Testis (tissue), 3 donors: ENCODE measurements around the gene OPA1. TPM values are rescaled to one million over a fixed set of nuclear protein-coding genes. Genes with fewer than 3 reads are reported as not detected.
A peak's percentile ranks its signal among the peaks of the same experiment; 100 is the strongest.

Experiments
- DNase-seq: peaks from one replicate; pipeline ENCODE4 v3.0.0-alpha.2; 2019
- H3K27ac ChIP-seq, 2 donors: fragments of 200-600 bp; sonication (generic); one replicate each; pipeline ENCODE4 v1.5.1; 2019
- H3K27me3 ChIP-seq: fragments of 200-600 bp; sonication (generic); one replicate; pipeline ENCODE4 v1.5.1; 2019
- H3K36me3 ChIP-seq: fragments of 200-600 bp; sonication (generic); one replicate; pipeline ENCODE4 v1.5.1; 2017; ENCODE audit warnings: low read depth; ENCODE audit errors: missing control alignments
- H3K4me1 ChIP-seq: fragments of 200-600 bp; sonication (generic); one replicate; pipeline ENCODE4 v1.5.1; 2019
- H3K4me3 ChIP-seq, 2 donors: fragments of 200-600 bp; sonication (generic); one replicate each; pipeline ENCODE4 v1.5.1; 2017 to 2019
- H3K9me3 ChIP-seq: fragments of 200-600 bp; sonication (generic); one replicate; pipeline ENCODE4 v1.5.1; 2017
- CTCF ChIP-seq, 3 experiments: fragments of 450-650 bp in 2 of 3; fragments of 200-600 bp in 1 of 3; sonication (generic) in 1 of 3; IDR thresholded peaks; one replicate each; pipeline ENCODE4 v1.5.1; 2016 to 2019; ENCODE audit warnings: antibody characterized with exemption in 3 of 3, mild to moderate bottlenecking in 2 of 3, moderate library complexity in 1 of 3
- POLR2A ChIP-seq: fragments of 450-650 bp; IDR thresholded peaks from one replicate; pipeline ENCODE4 v1.6.1; 2017; ENCODE audit warnings: antibody characterized with exemption, mild to moderate bottlenecking, moderate library complexity
- WGBS, 2 donors: methylation state at CpG; one replicate each; pipeline ENCODE4 v1.1.5; 2018; 5-methylcytosine and 5-hydroxymethylcytosine counted together
- intact Hi-C: fragments of 100-400 bp; cut with DNase I; formaldehyde crosslinking; loops from one replicate; pipeline ENCODE4 v1.15.1; 2023; ENCODE audit warnings: low total_unique reads
- polyA plus RNA-seq: library from polyadenylated mRNA; stranded (reverse); fragments of 350-450 nt; fragmentation: Illumina TruSeq; extraction: RNeasy Lipid Tissue Mini Kit (QIAGEN cat#74804); gene quantifications from one replicate; pipeline ENCODE4 v1.2.3, GENCODE V29; 2014; ENCODE audit warnings: low read depth, low replicate concordance; ENCODE audit not compliant: insufficient read depth
- small RNA-seq, 2 donors: library from RNA; depleted of rRNA; stranded (forward); fragments of <200 nt; gene quantifications; one replicate each; pipeline ENCODE3, GENCODE V24; 2016
- total RNA-seq, 2 donors: library from RNA; depleted of rRNA; stranded (reverse); fragments of >200 nt; gene quantifications; one replicate each; pipeline ENCODE4 v1.2.3, GENCODE V29; 2016

The OPA1 gene
- total and polyA plus RNA-seq, 3 donors from 2014 or later, result 21.0 to 39.8 (median 35.1) TPM

- WGBS, 2 donors, result 81 to 87% methylated on average over 8 of the region's 8 CpGs
- intact Hi-C loops, result no loop called here
- no peak overlapping the region for H3K27ac ChIP-seq
- no peaks in the 10 kb centered on the region for H3K4me1 ChIP-seq
- H3K4me3 ChIP-seq, result no peak overlapping the region
- no peaks in the 10 kb centered on the region for H3K27me3 ChIP-seq
- DNase-seq, result no peak
- H3K9me3 ChIP-seq, result no peaks in the 10 kb centered on the region
- H3K36me3 ChIP-seq, result no peaks in the 10 kb centered on the region
- TF ChIP-seq CTCF (IDR thresholded peaks at IDR 0.05), result no peak
- TF ChIP-seq POLR2A, result no peak
These were observed 150.7 kb downstream of the OPA1 start for GRCh38 chr3:193743702-193744047.

GRCh38 chr3:193744048-193744821, 151.2 kb downstream of the OPA1 start:
- H3K36me3 ChIP-seq, result no peaks in the 10 kb centered on the region
- no peak for DNase-seq
- intact Hi-C loops, result no loop called here
- TF ChIP-seq POLR2A (no peak), CTCF (IDR thresholded peaks at IDR 0.05) (no peak)
- 84% methylated on average over 13 of the region's 13 CpGs for WGBS, 2 donors
- no peaks in the 10 kb centered on the region for H3K4me1 ChIP-seq
- H3K27ac ChIP-seq, result no peak overlapping the region
- no peaks in the 10 kb centered on the region for H3K9me3 ChIP-seq
- no peaks in the 10 kb centered on the region for H3K27me3 ChIP-seq
- no peak overlapping the region for H3K4me3 ChIP-seq

- Histone ChIP-seq H3K4me3 (no peak overlapping the region), H3K27me3 (no peaks in the 10 kb centered on the region), H3K27ac (no peak overlapping the region), H3K36me3 (no peaks in the 10 kb centered on the region), H3K9me3 (no peaks in the 10 kb centered on the region), H3K4me1 (no peaks in the 10 kb centered on the region)
- 65 to 68% methylated on average over 9 of the region's 9 CpGs for WGBS, 2 donors
- no peak for TF ChIP-seq POLR2A
- no peak for TF ChIP-seq CTCF (IDR thresholded peaks at IDR 0.05)
- peak; percentile 30 for DNase-seq
- intact Hi-C loops, result no loop called here
These were observed 152.0 kb downstream of the OPA1 start for GRCh38 chr3:193744822-193745684.

- WGBS, 2 donors, result 95% methylated on average over 5 of the region's 5 CpGs
- TF ChIP-seq POLR2A (no peak), CTCF (IDR thresholded peaks at IDR 0.05) (no peak)
- no peaks in the 10 kb centered on the region for H3K36me3 ChIP-seq
- intact Hi-C loops, result no loop called here
- no peak overlapping the region for H3K4me3 ChIP-seq
- no peak for DNase-seq
- H3K4me1 ChIP-seq, result no peaks in the 10 kb centered on the region
- H3K27ac ChIP-seq, result no peak overlapping the region
- H3K9me3 ChIP-seq, result no peaks in the 10 kb centered on the region
- no peaks in the 10 kb centered on the region for H3K27me3 ChIP-seq
These were observed 153.8 kb downstream of the OPA1 start for GRCh38 chr3:193746832-193747231.

Small RNAs within 50 kb of the gene (small RNA-seq; reads per million reads assigned to genes)
- gene RF00019 (0 reads per million in 2 donors), gene RN7SL447P (0 reads per million in 2 donors)

Other genes starting within 250 kb of the OPA1 start
- gene ATP13A5, start 214.5 kb upstream of the OPA1 start, total RNA-seq, result under 1 TPM; 0.16 to 0.25 TPM
- 0.26 TPM for gene ATP13A5, start 214.5 kb upstream of the OPA1 start, polyA plus RNA-seq
- gene ATP13A4, start 38.3 kb upstream of the OPA1 start, total RNA-seq, result 1 to 10 TPM; 1.9 to 4.1 TPM
- gene ATP13A4, start 38.3 kb upstream of the OPA1 start, polyA plus RNA-seq, result 0.98 TPM